Keratinocyte (primary cell): ENCODE results near the gene DDX21. TPM values are rescaled to one million over a fixed set of nuclear protein-coding genes. Genes with fewer than 3 reads are reported as not detected.
"Not testable (repeated sequence)": the region's sequence is repeated elsewhere in the genome, so short reads cannot be mapped to it uniquely, and the experiment has no call there.

Experiments used
- DNase-seq: peaks from one replicate; pipeline ENCODE4 v3.0.0-alpha.2; 2011; ENCODE audit warnings: low read depth, missing footprints, low spot score
- FAIRE-seq: peaks from 2 replicates; lab custom pipeline; 2011; peaks lifted over from hg19 to GRCh38; lab: Jason Lieb, UNC
- H2AFZ ChIP-seq: 2 replicates; pipeline ENCODE4 v1.6.0; 2012; ENCODE audit warnings: low read length, control low read depth, inconsistent platforms; ENCODE audit not compliant: control insufficient read depth
- H3K27ac ChIP-seq: 2 replicates; pipeline ENCODE4 v1.5.1; 2011; ENCODE audit warnings: low read length; ENCODE audit not compliant: control insufficient read depth, insufficient read depth
- H3K27me3 ChIP-seq: 3 replicates; pipeline ENCODE4 v1.6.0; 2011; ENCODE audit warnings: low read length; ENCODE audit not compliant: control insufficient read depth, insufficient read depth; ENCODE audit errors: extremely low read depth
- H3K36me3 ChIP-seq, 2 experiments: 2 replicates in 1 of 2; 3 replicates in 1 of 2; pipeline ENCODE4 v1.5.1; 2011; ENCODE audit warnings: low read length in 2 of 2, mild to moderate bottlenecking in 1 of 2; ENCODE audit not compliant: control insufficient read depth in 2 of 2, insufficient read depth in 2 of 2; ENCODE audit errors: extremely low read depth in 1 of 2
- H3K4me1 ChIP-seq: 3 replicates; pipeline ENCODE4 v1.5.1; 2011; ENCODE audit warnings: low read length; ENCODE audit not compliant: control insufficient read depth, insufficient read depth; ENCODE audit errors: extremely low read depth
- H3K4me2 ChIP-seq: 3 replicates; pipeline ENCODE4 v1.6.0; 2011; ENCODE audit warnings: low read depth, low read length; ENCODE audit not compliant: control insufficient read depth, insufficient read depth; ENCODE audit errors: extremely low read depth
- H3K4me3 ChIP-seq, 3 experiments: fragments of 200-600 bp in 1 of 3; sonication (generic) in 1 of 3; 2 replicates in 2 of 3; 3 replicates in 1 of 3; pipeline ENCODE4 v1.5.1; 2011 to 2016; ENCODE audit warnings: low read length in 3 of 3, mild to moderate bottlenecking in 3 of 3, control low read depth in 2 of 3, inconsistent platforms in 1 of 3, low read depth in 1 of 3, mixed read lengths in 1 of 3, mixed run types in 1 of 3, moderate library complexity in 1 of 3; ENCODE audit not compliant: control insufficient read depth in 2 of 3, insufficient read depth in 2 of 3; ENCODE audit errors: extremely low read depth in 1 of 3
- H3K79me2 ChIP-seq: 2 replicates; pipeline ENCODE4 v1.6.0; 2012; ENCODE audit warnings: low read length; ENCODE audit not compliant: control insufficient read depth, insufficient read depth
- H3K9ac ChIP-seq: 3 replicates; pipeline ENCODE4 v1.6.0; 2011; ENCODE audit warnings: low read length; ENCODE audit not compliant: control insufficient read depth, insufficient read depth; ENCODE audit errors: extremely low read depth
- H3K9me1 ChIP-seq: 3 replicates; pipeline ENCODE4 v1.6.0; 2011; ENCODE audit warnings: low read length; ENCODE audit not compliant: control insufficient read depth, insufficient read depth; ENCODE audit errors: extremely low read depth
- H3K9me3 ChIP-seq: 2 replicates; pipeline ENCODE4 v1.5.1; 2012; ENCODE audit warnings: low read depth, low read length; ENCODE audit not compliant: control insufficient read depth
- H4K20me1 ChIP-seq: 3 replicates; pipeline ENCODE4 v1.6.0; 2011; ENCODE audit warnings: low read length; ENCODE audit not compliant: control insufficient read depth, insufficient read depth; ENCODE audit errors: extremely low read depth
- CTCF ChIP-seq, 3 experiments: IDR thresholded peaks in 1 of 3; conservative IDR thresholded peaks in 1 of 3; optimal IDR thresholded peaks in 1 of 3; 2 replicates in 2 of 3; 3 replicates in 1 of 3; pipeline versions ENCODE3 to v1.5.1; 2011; ENCODE audit warnings: low read length in 3 of 3, mild to moderate bottlenecking in 3 of 3, moderate library complexity in 2 of 3, control low read depth in 1 of 3, inconsistent platforms in 1 of 3; ENCODE audit not compliant: insufficient read depth in 2 of 3; ENCODE audit errors: extremely low read depth in 1 of 3
- EZH2 ChIP-seq: IDR thresholded peaks from one replicate; pipeline ENCODE4 v1.6.1; 2012; ENCODE audit warnings: inconsistent platforms, mild to moderate bottlenecking, low read length, moderate library complexity
- dilution Hi-C: fragments of 300-500 bp; cut with MboI; formaldehyde crosslinking; loops from one replicate; pipeline ENCODE4 v1.7.0; 2020; ENCODE audit warnings: low sequenced_read_pairs; ENCODE audit not compliant: extremely low pct_ligation_motif_present
- polyA plus RNA-seq, 5 experiments: library from polyadenylated mRNA; depleted of rRNA in 3 of 5; stranded (reverse) in 3 of 5; stranded (forward) in 1 of 5; unstranded in 1 of 5; fragments of >200 nt; gene quantifications; 1 replicate in 1 of 5; 2 replicates in 3 of 5; 3 replicates in 1 of 5; pipeline versions ENCODE4 v1.2.1 to v1.2.3, GENCODE V29; 2011 to 2012; ENCODE audit warnings: missing spikeins in 2 of 5, low read depth in 1 of 5, low replicate concordance in 1 of 5

DDX21 gene
- polyA plus RNA-seq, 1 donor (not counting 4 experiments of a cell fraction or from before 2014, with no cell fraction given): 157 TPM

GRCh38 chr10:69009360-69009759 is 53.4 kb downstream of the DDX21 start:
- Histone ChIP-seq H3K9me1 (no peaks in the 10 kb centered on the region), H3K27me3 (no peaks in the 10 kb centered on the region), H3K79me2 (no peaks in the 10 kb centered on the region), H2AFZ (no peak overlapping the region), H3K4me1 (peaks cover 11% of the 10 kb centered on the region), H3K9ac (no peak overlapping the region), H3K27ac (no peak overlapping the region), H3K36me3 (peaks cover 8 to 10% of the 10 kb centered on the region in 2 experiments), H3K9me3 (no peaks in the 10 kb centered on the region), H3K4me2 (no peak overlapping the region), H4K20me1 (no peaks in the 10 kb centered on the region), H3K4me3 (no peak overlapping the region)
- FAIRE-seq (no peak), DNase-seq (no peak)
- TF ChIP-seq EZH2 (no peak), CTCF (optimal IDR thresholded peaks at IDR 0.05 in 1 of 3, IDR thresholded peaks at IDR 0.05 in 1 of 3, conservative IDR thresholded peaks at IDR 0.05 in 1 of 3; ENCODE audit: extremely low read depth in 1 of 3, insufficient read depth in 2 of 3, low read length in 3 of 3) (no peak)
- dilution Hi-C loops: no loop called here

GRCh38 chr10:69010151-69010640 is 54.2 kb downstream of the DDX21 start:
- H3K36me3 ChIP-seq: peaks cover 8 to 9% of the 10 kb centered on the region in 2 experiments
- TF ChIP-seq EZH2 (no peak), CTCF (optimal IDR thresholded peaks at IDR 0.05 in 1 of 3, IDR thresholded peaks at IDR 0.05 in 1 of 3, conservative IDR thresholded peaks at IDR 0.05 in 1 of 3; ENCODE audit: extremely low read depth in 1 of 3, insufficient read depth in 2 of 3, low read length in 3 of 3) (no peak)
- no peak overlapping the region for H3K27ac ChIP-seq
- DNase-seq (no peak), FAIRE-seq (no peak)
- no peaks in the 10 kb centered on the region for H3K79me2 ChIP-seq
- H3K9me1 ChIP-seq: no peaks in the 10 kb centered on the region
- no peak overlapping the region for H3K9ac ChIP-seq
- no peaks in the 10 kb centered on the region for H4K20me1 ChIP-seq
- H3K27me3 ChIP-seq: no peaks in the 10 kb centered on the region
- H3K4me1 ChIP-seq: peaks cover 13% of the 10 kb centered on the region
- no peak overlapping the region for H3K4me3 ChIP-seq
- no peaks in the 10 kb centered on the region for H3K9me3 ChIP-seq
- no peak overlapping the region for H3K4me2 ChIP-seq
- dilution Hi-C loops: no loop called here
- H2AFZ ChIP-seq: no peak overlapping the region

GRCh38 chr10:69012778-69013177 is 56.8 kb downstream of the DDX21 start:
- H3K9me3 ChIP-seq, H3K27ac ChIP-seq, H3K36me3 ChIP-seq, dilution Hi-C loops, H4K20me1 ChIP-seq, DNase-seq, H3K9me1 ChIP-seq, H3K4me3 ChIP-seq, H3K27me3 ChIP-seq, H3K79me2 ChIP-seq, H2AFZ ChIP-seq, H3K4me2 ChIP-seq, H3K9ac ChIP-seq: not testable (repeated sequence)
- peaks cover 13% of the 10 kb centered on the region for H3K4me1 ChIP-seq
- FAIRE-seq: peak; percentile 51
